B cell (primary cell): ENCODE measurements around the gene TAF1D. TPM values are rescaled to one million over a fixed set of nuclear protein-coding genes. Genes with fewer than 3 reads are reported as not detected.

Experiments
- ATAC-seq: fragments of 200-7000 bp; cut with Tn5 transposase; one replicate; pipeline ENCODE4 v1.10.0; 2021; ENCODE audit warnings: low read depth, mild to moderate bottlenecking, moderate number of reproducible peaks, moderate library complexity
- CTCF ChIA-PET: fragments of 350-600 bp; sonication (Branson Sonifier 250); formaldehyde crosslinking; loops from one replicate; lab custom pipeline; 2021; ENCODE audit warnings: antibody characterized with exemption, inconsistent platforms; lab: Charles Lee
- POLR2A ChIA-PET: fragments of 350-600 bp; sonication (Branson Sonifier 250); formaldehyde crosslinking; loops from one replicate; lab custom pipeline; 2021; ENCODE audit warnings: antibody characterized with exemption; lab: Charles Lee
- DNase-seq: peaks from one replicate; pipeline ENCODE4 v3.0.0; 2013
- H2AFZ ChIP-seq: 2 replicates; pipeline ENCODE4 v1.6.1; 2012; ENCODE audit warnings: mild to moderate bottlenecking, low read depth, low read length; ENCODE audit not compliant: insufficient read depth, poor library complexity, severe bottlenecking
- H3K27ac ChIP-seq, 2 donors: 1 replicate in 1 of 2; 2 replicates in 1 of 2; pipeline ENCODE4 v1.5.1; 2012 to 2013; ENCODE audit warnings: low read length in 2 of 2, mild to moderate bottlenecking in 2 of 2, moderate library complexity in 1 of 2
- H3K27me3 ChIP-seq, 4 experiments: fragments of 200-600 bp in 1 of 4; sonication (generic) in 1 of 4; replicated peaks in 1 of 4; 1 replicate in 2 of 4; 2 replicates in 2 of 4; pipeline versions ENCODE4 v1.6.1 to v1.7.0; 2013 to 2016; ENCODE audit warnings: low read length in 3 of 4, mild to moderate bottlenecking in 2 of 4, mixed read lengths in 1 of 4, moderate library complexity in 1 of 4; ENCODE audit not compliant: insufficient read depth in 4 of 4, control insufficient read depth in 3 of 4; ENCODE audit errors: control extremely low read depth in 1 of 4
- H3K36me3 ChIP-seq, 2 experiments: replicated peaks in 1 of 2; 1 replicate in 1 of 2; 2 replicates in 1 of 2; pipeline versions ENCODE4 v1.6.1 to v1.7.1; 2013; ENCODE audit warnings: low read length in 1 of 2; ENCODE audit not compliant: insufficient read depth in 2 of 2, control insufficient read depth in 1 of 2; ENCODE audit errors: control extremely low read depth in 1 of 2, extremely low read depth in 1 of 2
- H3K4me1 ChIP-seq, 2 donors: fragments of 200-600 bp in 1 of 2; sonication (generic) in 1 of 2; 1 replicate in 1 of 2; 2 replicates in 1 of 2; pipeline versions ENCODE4 v1.5.1 to v1.6.1; 2013 to 2017; ENCODE audit warnings: low read length in 2 of 2; ENCODE audit not compliant: control insufficient read depth in 2 of 2, insufficient read depth in 2 of 2
- H3K4me2 ChIP-seq: replicated peaks from 2 replicates; pipeline ENCODE3; 2012; ENCODE audit warnings: mild to moderate bottlenecking, low read depth, low read length; ENCODE audit not compliant: poor library complexity, severe bottlenecking
- H3K4me3 ChIP-seq, 5 experiments: fragments of 200-600 bp in 1 of 5; sonication (generic) in 1 of 5; 1 replicate in 3 of 5; 2 replicates in 2 of 5; pipeline versions ENCODE4 v1.5.1 to v1.7.0; 2011 to 2016; ENCODE audit warnings: low read length in 4 of 5, mild to moderate bottlenecking in 4 of 5, low read depth in 2 of 5, control low read depth in 1 of 5, moderate library complexity in 1 of 5; ENCODE audit not compliant: insufficient read depth in 1 of 5; ENCODE audit errors: control extremely low read depth in 1 of 5, extremely low read depth in 1 of 5
- H3K79me2 ChIP-seq: fragments of 200-600 bp; sonication (generic); one replicate; pipeline ENCODE4 v1.6.0; 2016; ENCODE audit warnings: low read length; ENCODE audit not compliant: control insufficient read depth, insufficient read depth
- H3K9ac ChIP-seq: fragments of 200-600 bp; sonication (generic); 2 replicates; pipeline ENCODE4 v1.6.1; 2017; ENCODE audit warnings: mild to moderate bottlenecking, low read length, moderate library complexity
- H3K9me3 ChIP-seq, 3 donors: one replicate each; pipeline versions ENCODE4 v1.6.1 to v1.7.1; 2013; ENCODE audit warnings: low read length in 2 of 3; ENCODE audit not compliant: control insufficient read depth in 2 of 3, insufficient read depth in 1 of 3; ENCODE audit errors: control extremely low read depth in 1 of 3
- H4K20me1 ChIP-seq: 2 replicates; pipeline ENCODE4 v1.6.0; 2012; ENCODE audit warnings: mild to moderate bottlenecking, low read length; ENCODE audit not compliant: insufficient read depth, control insufficient read depth, poor library complexity, severe bottlenecking
- H3K27ac Mint-ChIP-seq: one replicate; pipeline ENCODE4 v1.8.0; 2021; ENCODE audit warnings: mixed read lengths
- H3K27me3 Mint-ChIP-seq: one replicate; pipeline ENCODE4 v1.8.0; 2021; ENCODE audit warnings: mixed read lengths
- H3K4me1 Mint-ChIP-seq: one replicate; pipeline ENCODE4 v1.8.0; 2021; ENCODE audit warnings: mixed read lengths
- H3K4me3 Mint-ChIP-seq: one replicate; pipeline ENCODE4 v1.8.0; 2021; ENCODE audit warnings: mixed read lengths
- H3K9me3 Mint-ChIP-seq: one replicate; pipeline ENCODE4 v1.8.0; 2022; ENCODE audit warnings: mixed read lengths; ENCODE audit not compliant: insufficient read depth
- EZH2 ChIP-seq: IDR thresholded peaks from 2 replicates; pipeline ENCODE4 v1.6.1; 2012; ENCODE audit warnings: borderline replicate concordance, low read depth, mild to moderate bottlenecking, moderate library complexity, low read length; ENCODE audit not compliant: insufficient read depth, poor library complexity, severe bottlenecking
- whole genome bisulfite sequencing: methylation state at CpG from one replicate; pipeline ENCODE4 v1.1.5; 2013; ENCODE audit warnings: missing lambda C conversion rate; ENCODE audit not compliant: insufficient coverage; 5-methylcytosine and 5-hydroxymethylcytosine counted together
- intact Hi-C: fragments of 100-400 bp; cut with micrococcal nuclease; formaldehyde crosslinking; loops from one replicate; pipeline ENCODE4 v1.10.0; 2022
- polyA plus RNA-seq: library from polyadenylated mRNA; depleted of rRNA; stranded (reverse); fragments of >200 nt; gene quantifications from 2 replicates; pipeline ENCODE4 v1.2.3, GENCODE V29; 2012
- total RNA-seq, 2 donors: library from RNA; stranded (reverse); fragments of 120-200 nt in 1 of 2; gene quantifications; 1 replicate in 1 of 2; 2 replicates in 1 of 2; pipeline versions ENCODE4 v1.2.3 to v1.2.4, GENCODE V29; 2013 to 2022
- TF ChIP-seq, protein P1 (sequence below): fragments of 200-600 bp; IDR thresholded peaks from one replicate; pipeline ENCODE4 v1.8.0; 2022; ENCODE audit warnings: antibody characterized with exemption, mild to moderate bottlenecking

The TAF1D gene
- total and polyA plus RNA-seq, 2 donors (not counting 1 experiment from before 2014, with no cell fraction given): 127 to 230 TPM

- ATAC-seq (no peak), DNase-seq (no peak)
- Histone ChIP-seq H3K79me2 (no peaks in the 10 kb centered on the region), H3K4me3 (no peak overlapping the region), H3K27me3 (no peaks in the 10 kb centered on the region), H3K36me3 (peaks cover 22 to 61% of the 10 kb centered on the region in 2 experiments), H3K9me3 (no peaks in the 10 kb centered on the region), H3K4me2 (no peak overlapping the region), H4K20me1 (no peaks in the 10 kb centered on the region), H3K27ac (no peak overlapping the region), H2AFZ (no peak overlapping the region), H3K9ac (no peak overlapping the region), H3K4me1 (no peaks in the 10 kb centered on the region)
- intact Hi-C loops: no loop called here
- H3K27me3 Mint-ChIP-seq: no peaks in the 10 kb centered on the region
- no peak for TF ChIP-seq EZH2
- TF ChIP-seq, protein P1, sequence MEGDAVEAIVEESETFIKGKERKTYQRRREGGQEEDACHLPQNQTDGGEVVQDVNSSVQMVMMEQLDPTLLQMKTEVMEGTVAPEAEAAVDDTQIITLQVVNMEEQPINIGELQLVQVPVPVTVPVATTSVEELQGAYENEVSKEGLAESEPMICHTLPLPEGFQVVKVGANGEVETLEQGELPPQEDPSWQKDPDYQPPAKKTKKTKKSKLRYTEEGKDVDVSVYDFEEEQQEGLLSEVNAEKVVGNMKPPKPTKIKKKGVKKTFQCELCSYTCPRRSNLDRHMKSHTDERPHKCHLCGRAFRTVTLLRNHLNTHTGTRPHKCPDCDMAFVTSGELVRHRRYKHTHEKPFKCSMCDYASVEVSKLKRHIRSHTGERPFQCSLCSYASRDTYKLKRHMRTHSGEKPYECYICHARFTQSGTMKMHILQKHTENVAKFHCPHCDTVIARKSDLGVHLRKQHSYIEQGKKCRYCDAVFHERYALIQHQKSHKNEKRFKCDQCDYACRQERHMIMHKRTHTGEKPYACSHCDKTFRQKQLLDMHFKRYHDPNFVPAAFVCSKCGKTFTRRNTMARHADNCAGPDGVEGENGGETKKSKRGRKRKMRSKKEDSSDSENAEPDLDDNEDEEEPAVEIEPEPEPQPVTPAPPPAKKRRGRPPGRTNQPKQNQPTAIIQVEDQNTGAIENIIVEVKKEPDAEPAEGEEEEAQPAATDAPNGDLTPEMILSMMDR: no peak
- 100% methylated on average over 2 of the region's 3 CpGs for WGBS
- H3K4me3 Mint-ChIP-seq: no peak overlapping the region
- POLR2A ChIA-PET: no interaction called here
- H3K27ac Mint-ChIP-seq: no peak overlapping the region
- no peaks in the 10 kb centered on the region for H3K9me3 Mint-ChIP-seq
- CTCF ChIA-PET: no interaction called here
- no peaks in the 10 kb centered on the region for H3K4me1 Mint-ChIP-seq
Observed at GRCh38 chr11:93700830-93701229, 40.5 kb downstream of the TAF1D start.

DNA sequence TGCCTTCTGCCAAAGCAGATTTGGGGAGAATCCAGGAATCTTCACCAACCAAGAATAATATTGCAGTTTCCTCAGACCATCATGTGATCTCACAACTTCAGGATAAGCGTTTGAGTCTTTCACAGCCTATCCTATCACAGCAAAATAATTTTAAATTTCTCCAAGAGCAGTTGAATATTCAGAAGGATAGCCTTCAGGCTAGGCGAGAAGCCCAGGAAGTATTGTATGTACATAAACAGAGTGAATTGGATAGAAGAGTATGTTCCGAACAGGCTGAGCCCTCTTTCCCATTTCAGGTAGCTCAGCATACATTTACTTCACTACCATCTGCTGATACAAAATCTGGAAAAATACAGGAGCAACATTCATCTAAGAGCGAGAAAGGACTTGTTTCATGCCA lies 43.7 kb downstream of the TAF1D start:
- H3K36me3 ChIP-seq: peaks cover 25 to 67% of the 10 kb centered on the region in 2 experiments
- no peak overlapping the region for H3K27ac ChIP-seq
- H3K4me1 Mint-ChIP-seq: no peaks in the 10 kb centered on the region
- TF ChIP-seq, protein P1: no peak
- TF ChIP-seq EZH2: no peak
- no peaks in the 10 kb centered on the region for H3K79me2 ChIP-seq
- no peak for DNase-seq
- intact Hi-C loops: no loop called here
- H3K27ac Mint-ChIP-seq: no peak overlapping the region
- no peak for ATAC-seq
- H3K27me3 ChIP-seq: no peaks in the 10 kb centered on the region
- H3K4me3 ChIP-seq: no peak overlapping the region
- H3K9ac ChIP-seq: no peak overlapping the region
- WGBS: no CpG with 5 or more reads among the region's 4 CpGs
- H3K4me2 ChIP-seq: no peak overlapping the region
- no peaks in the 10 kb centered on the region for H3K9me3 ChIP-seq
- POLR2A ChIA-PET: no interaction called here
- H3K4me3 Mint-ChIP-seq: no peak overlapping the region
- no peaks in the 10 kb centered on the region for H3K4me1 ChIP-seq
- CTCF ChIA-PET: no interaction called here
- H4K20me1 ChIP-seq: no peaks in the 10 kb centered on the region
- H2AFZ ChIP-seq: no peak overlapping the region
- H3K27me3 Mint-ChIP-seq: no peaks in the 10 kb centered on the region
- no peaks in the 10 kb centered on the region for H3K9me3 Mint-ChIP-seq
